ENCODE measurements around the gene ATM. TPM values are rescaled to one million over a fixed set of nuclear protein-coding genes. Genes with fewer than 3 reads are reported as not detected.

The ATM gene
- 10 to 100 TPM; 42.0 to 50.5 (median 47.3) TPM for total RNA-seq (2021; fragmentation: NEBNext Ultra II Directional; extraction: Animal tissue kit (Norgen Biotek cat#: 25700))
- long read RNA-seq, partial matches to known transcripts = 6 of 9 reads
- long read RNA-seq, other reads (novel, unspliced or antisense) = 3 of 9 reads

GRCh38 chr11:108222574-108223347 is at the start of gene ATM, which contains the start of gene NPAT:
TSS of gene ATM (plus strand) at chr11:108223067. CDS start at chr11:108227625, 4,558 bp downstream.
TSS of gene NPAT (minus strand) at chr11:108222638. CDS start at chr11:108222536, 102 bp downstream.
- Mint-ChIP-seq H3K27ac (no peak within 1 kb of the TSS; the same call in 1 of the 2 replicates), H3K36me3 (ENCODE audit: low read depth) (peaks cover 18% of the 10 kb centered on the region), H3K4me1 (ENCODE audit: low read depth) (peaks cover 45% of the 10 kb centered on the region), H3K4me3 (no peak within 1 kb of the TSS), H3K9me3 (no peaks in the 10 kb centered on the region), H3K27me3 (ENCODE audit: insufficient read depth) (peaks cover 3% of the 10 kb centered on the region; the same call in 1 of the 2 replicates)
- TF ChIP-seq CTCF (IDR thresholded peaks at IDR 0.05) = peak; percentile 79
- DNase-seq = peak; percentile 99

- H3K4me1 Mint-ChIP-seq (ENCODE audit: low read depth) = no peaks in the 10 kb centered on the region
- DNase-seq = no peak
- no peak overlapping the region for H3K27ac Mint-ChIP-seq
- H3K9me3 Mint-ChIP-seq = no peaks in the 10 kb centered on the region
- peaks cover 22% of the 10 kb centered on the region for H3K36me3 Mint-ChIP-seq (ENCODE audit: low read depth)
- no peaks in the 10 kb centered on the region for H3K27me3 Mint-ChIP-seq (ENCODE audit: insufficient read depth)
- no peak overlapping the region for H3K4me3 Mint-ChIP-seq
- no peak for TF ChIP-seq CTCF (IDR thresholded peaks at IDR 0.05)
These were observed 45.3 kb upstream of the ATM start for GRCh38 chr11:108177570-108177969.

- H3K4me1 Mint-ChIP-seq (ENCODE audit: low read depth) = no peaks in the 10 kb centered on the region
- H3K36me3 Mint-ChIP-seq (ENCODE audit: low read depth) = peaks cover 4% of the 10 kb centered on the region; the same call in 1 of the 2 replicates
- no peaks in the 10 kb centered on the region for H3K9me3 Mint-ChIP-seq
These were observed 29.1 kb upstream of the ATM start for GRCh38 chr11:108193725-108194124.

GRCh38 chr11:108196901-108197300 is 26.0 kb upstream of the ATM start:
- no peak overlapping the region for H3K4me3 Mint-ChIP-seq
- H3K27ac Mint-ChIP-seq = no peak overlapping the region
- DNase-seq = no peak
- TF ChIP-seq CTCF (IDR thresholded peaks at IDR 0.05) = no peak
- no peaks in the 10 kb centered on the region for H3K9me3 Mint-ChIP-seq
- H3K4me1 Mint-ChIP-seq (ENCODE audit: low read depth) = peaks cover 14% of the 10 kb centered on the region
- no peaks in the 10 kb centered on the region for H3K36me3 Mint-ChIP-seq (ENCODE audit: low read depth)
- no peaks in the 10 kb centered on the region for H3K27me3 Mint-ChIP-seq (ENCODE audit: insufficient read depth)

More at GRCh38 chr11:108193725-108194124, 29.1 kb upstream of the ATM start:
- TF ChIP-seq CTCF (IDR thresholded peaks at IDR 0.05) = no peak
- no peaks in the 10 kb centered on the region for H3K27me3 Mint-ChIP-seq (ENCODE audit: insufficient read depth)
- H3K4me3 Mint-ChIP-seq = no peak overlapping the region
- no peak overlapping the region for H3K27ac Mint-ChIP-seq
- no peak for DNase-seq

- Mint-ChIP-seq H3K4me3 (no peak overlapping the region), H3K36me3 (ENCODE audit: low read depth) (no peaks in the 10 kb centered on the region), H3K4me1 (ENCODE audit: low read depth) (peaks cover 14% of the 10 kb centered on the region), H3K27me3 (ENCODE audit: insufficient read depth) (no peaks in the 10 kb centered on the region), H3K27ac (no peak overlapping the region), H3K9me3 (no peaks in the 10 kb centered on the region)
- DNase-seq = no peak
- no peak for TF ChIP-seq CTCF (IDR thresholded peaks at IDR 0.05)
These were observed 25.5 kb upstream of the ATM start for GRCh38 chr11:108197351-108197750.
